ENCODE results near the gene APOL3. TPM values are rescaled to one million over a fixed set of nuclear protein-coding genes. Genes with fewer than 3 reads are reported as not detected.
"Not testable (repeated sequence)": the region's sequence is repeated elsewhere in the genome, so short reads cannot be mapped to it uniquely, and the experiment has no call there.

Gene APOL3, protein sequence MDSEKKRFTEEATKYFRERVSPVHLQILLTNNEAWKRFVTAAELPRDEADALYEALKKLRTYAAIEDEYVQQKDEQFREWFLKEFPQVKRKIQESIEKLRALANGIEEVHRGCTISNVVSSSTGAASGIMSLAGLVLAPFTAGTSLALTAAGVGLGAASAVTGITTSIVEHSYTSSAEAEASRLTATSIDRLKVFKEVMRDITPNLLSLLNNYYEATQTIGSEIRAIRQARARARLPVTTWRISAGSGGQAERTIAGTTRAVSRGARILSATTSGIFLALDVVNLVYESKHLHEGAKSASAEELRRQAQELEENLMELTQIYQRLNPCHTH
- 0.74 TPM for polyA plus RNA-seq (2013, experiment 1 of 2)
- 0.66 TPM for polyA plus RNA-seq (2013, experiment 2 of 2)

DNA sequence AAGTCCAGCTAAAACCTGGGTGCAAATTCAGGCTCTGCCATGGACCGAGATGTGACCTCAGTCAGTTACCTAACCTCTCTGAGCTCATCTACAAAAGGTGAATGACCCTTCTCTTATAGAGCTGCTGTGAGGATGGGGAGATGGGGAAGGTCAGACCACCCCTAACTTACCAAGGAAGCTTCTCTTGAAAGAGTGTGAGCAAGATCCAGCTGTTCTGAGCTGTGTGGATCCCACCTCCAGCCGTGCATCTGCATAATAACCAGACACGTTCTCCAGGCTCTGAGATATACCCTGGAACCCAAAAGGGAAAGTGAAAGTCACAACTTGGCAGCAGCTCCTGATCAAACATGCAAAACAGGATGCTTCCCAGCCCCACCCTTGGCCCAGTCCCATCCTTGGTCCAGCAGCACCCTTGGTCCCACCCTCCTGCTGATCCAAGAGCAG, at the start of gene APOL3:
TSS of gene APOL3 (minus strand) at position 257 of the 444 bp plus-strand sequence. CDS start 11,700 bp downstream, outside the sequence.
- Histone ChIP-seq H3K4me2 (ENCODE audit: low read length) (peak within 1 kb of the TSS; percentile 12), H4K8ac (ENCODE audit: low read depth, low read length) (no peak within 1 kb of the TSS), H3K27me3 (ENCODE audit: insufficient read depth, low read length, poor library complexity) (no peaks in the 10 kb centered on the region), H3K4me3 (ENCODE audit: low read length) (no peak within 1 kb of the TSS), H2BK120ac (ENCODE audit: low read depth, low read length) (peak within 1 kb of the TSS; percentile 30), H4K5ac (ENCODE audit: low read length) (peak within 1 kb of the TSS; percentile 75), H3K27ac (ENCODE audit: low read depth, low read length) (peak within 1 kb of the TSS; percentile 86), H2BK15ac (replicated peaks; ENCODE audit: low read depth) (no peak within 1 kb of the TSS), H2AK5ac (ENCODE audit: low read length) (peak within 1 kb of the TSS; percentile 94), H3K56ac (ENCODE audit: low read length) (peak within 1 kb of the TSS; percentile 87), H3K23ac (ENCODE audit: low read length) (no peak within 1 kb of the TSS), H2BK5ac (ENCODE audit: low read length) (peak within 1 kb of the TSS; percentile 99), H3K18ac (ENCODE audit: low read length) (peak within 1 kb of the TSS; percentile 28), H3K79me2 (ENCODE audit: control insufficient read depth, insufficient read depth, low read length) (no peaks in the 10 kb centered on the region), H3K4ac (ENCODE audit: low read depth, low read length) (peak within 1 kb of the TSS; percentile 92), H3K36me3 (ENCODE audit: control insufficient read depth, insufficient read depth, low read length) (no peaks in the 10 kb centered on the region), H3K4me1 (ENCODE audit: control insufficient read depth, low read depth, low read length) (peaks cover 23% of the 10 kb centered on the region), H3K9ac (ENCODE audit: low read length) (peak within 1 kb of the TSS; percentile 50), H3K79me1 (ENCODE audit: low read length) (no peaks in the 10 kb centered on the region)
- no peak for DNase-seq
- no CpG with 5 or more reads among the region's 3 CpGs for WGBS (ENCODE audit: extremely low coverage, insufficient coverage, low lambda C conversion rate)

DNA sequence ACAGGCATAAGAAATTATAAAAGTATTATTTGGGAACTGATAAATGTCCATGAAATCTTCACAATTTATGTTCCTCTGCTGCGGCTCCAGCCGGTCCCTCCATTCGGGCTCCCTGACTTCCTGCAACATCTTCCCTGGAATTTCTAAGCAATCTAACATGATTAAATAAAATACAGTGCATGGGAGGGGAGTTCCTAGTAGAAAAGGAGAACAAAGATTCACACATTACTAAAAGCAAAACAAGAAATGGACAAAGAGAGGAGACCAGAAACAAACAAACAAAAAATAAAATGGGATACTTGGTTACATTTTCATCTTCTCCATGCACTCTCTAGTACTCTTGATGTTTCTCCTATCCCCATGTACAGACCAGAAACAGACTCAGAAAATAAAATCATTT, 49.7 kb upstream of the APOL3 start:
- H3K4me3 ChIP-seq (ENCODE audit: low read length): no peak overlapping the region
- H3K4me1 ChIP-seq (ENCODE audit: control insufficient read depth, low read depth, low read length): no peaks in the 10 kb centered on the region
- H3K79me2 ChIP-seq (ENCODE audit: control insufficient read depth, insufficient read depth, low read length): no peaks in the 10 kb centered on the region
- H2BK120ac ChIP-seq (ENCODE audit: low read depth, low read length): no peak overlapping the region
- no peak overlapping the region for H2BK5ac ChIP-seq (ENCODE audit: low read length)
- no peaks in the 10 kb centered on the region for H3K36me3 ChIP-seq (ENCODE audit: control insufficient read depth, insufficient read depth, low read length)
- DNase-seq: no peak
- H2AK5ac ChIP-seq (ENCODE audit: low read length): no peak overlapping the region
- no peak overlapping the region for H3K9ac ChIP-seq (ENCODE audit: low read length)
- H3K79me1 ChIP-seq (ENCODE audit: low read length): no peaks in the 10 kb centered on the region
- no peak overlapping the region for H4K5ac ChIP-seq (ENCODE audit: low read length)
- WGBS (ENCODE audit: extremely low coverage, insufficient coverage, low lambda C conversion rate): no CpG with 5 or more reads among the region's 3 CpGs
- no peak overlapping the region for H4K8ac ChIP-seq (ENCODE audit: low read depth, low read length)
- H3K4me2 ChIP-seq (ENCODE audit: low read length): no peak overlapping the region
- H2BK15ac ChIP-seq (replicated peaks; ENCODE audit: low read depth): no peak overlapping the region
- no peaks in the 10 kb centered on the region for H3K27me3 ChIP-seq (ENCODE audit: insufficient read depth, low read length, poor library complexity)
- H3K23ac ChIP-seq (ENCODE audit: low read length): no peak overlapping the region
- no peak overlapping the region for H3K18ac ChIP-seq (ENCODE audit: low read length)
- no peak overlapping the region for H3K27ac ChIP-seq (ENCODE audit: low read depth, low read length)
- H3K56ac ChIP-seq (ENCODE audit: low read length): no peak overlapping the region
- H3K4ac ChIP-seq (ENCODE audit: low read depth, low read length): no peak overlapping the region

GRCh38 chr22:36209488-36209908, 48.9 kb upstream of the APOL3 start:
- H3K27ac ChIP-seq (ENCODE audit: low read depth, low read length); H3K4me3 ChIP-seq (ENCODE audit: low read length); H3K4me1 ChIP-seq (ENCODE audit: control insufficient read depth, low read depth, low read length); H2BK5ac ChIP-seq (ENCODE audit: low read length); H3K23ac ChIP-seq (ENCODE audit: low read length); H3K4me2 ChIP-seq (ENCODE audit: low read length); H2BK120ac ChIP-seq (ENCODE audit: low read depth, low read length); H3K27me3 ChIP-seq (ENCODE audit: insufficient read depth, low read length, poor library complexity); H3K56ac ChIP-seq (ENCODE audit: low read length); H3K36me3 ChIP-seq (ENCODE audit: control insufficient read depth, insufficient read depth, low read length); H3K18ac ChIP-seq (ENCODE audit: low read length); H2AK5ac ChIP-seq (ENCODE audit: low read length); H3K79me2 ChIP-seq (ENCODE audit: control insufficient read depth, insufficient read depth, low read length); H4K8ac ChIP-seq (ENCODE audit: low read depth, low read length); H3K4ac ChIP-seq (ENCODE audit: low read depth, low read length); H4K5ac ChIP-seq (ENCODE audit: low read length); H2BK15ac ChIP-seq (replicated peaks; ENCODE audit: low read depth); DNase-seq; H3K79me1 ChIP-seq (ENCODE audit: low read length); H3K9ac ChIP-seq (ENCODE audit: low read length): not testable (repeated sequence)
- WGBS (ENCODE audit: extremely low coverage, insufficient coverage, low lambda C conversion rate): no CpG with 5 or more reads among the region's 5 CpGs

- Histone ChIP-seq H3K79me1 (ENCODE audit: low read length) (no peaks in the 10 kb centered on the region), H2BK5ac (ENCODE audit: low read length) (no peak overlapping the region), H2BK15ac (replicated peaks; ENCODE audit: low read depth) (no peak overlapping the region), H3K4me1 (ENCODE audit: control insufficient read depth, low read depth, low read length) (no peaks in the 10 kb centered on the region), H3K23ac (ENCODE audit: low read length) (no peak overlapping the region), H3K4me3 (ENCODE audit: low read length) (peak overlapping the region; percentile 15), H3K79me2 (ENCODE audit: control insufficient read depth, insufficient read depth, low read length) (no peaks in the 10 kb centered on the region), H3K36me3 (ENCODE audit: control insufficient read depth, insufficient read depth, low read length) (no peaks in the 10 kb centered on the region), H3K27me3 (ENCODE audit: insufficient read depth, low read length, poor library complexity) (no peaks in the 10 kb centered on the region), H3K18ac (ENCODE audit: low read length) (no peak overlapping the region), H4K8ac (ENCODE audit: low read depth, low read length) (no peak overlapping the region), H3K4ac (ENCODE audit: low read depth, low read length) (no peak overlapping the region), H2BK120ac (ENCODE audit: low read depth, low read length) (no peak overlapping the region), H4K5ac (ENCODE audit: low read length) (no peak overlapping the region), H2AK5ac (ENCODE audit: low read length) (no peak overlapping the region), H3K9ac (ENCODE audit: low read length) (no peak overlapping the region), H3K4me2 (ENCODE audit: low read length) (no peak overlapping the region), H3K27ac (ENCODE audit: low read depth, low read length) (no peak overlapping the region), H3K56ac (ENCODE audit: low read length) (no peak overlapping the region)
- no CpG with 5 or more reads among the region's 1 CpG for WGBS (ENCODE audit: extremely low coverage, insufficient coverage, low lambda C conversion rate)
- DNase-seq: no peak
These were observed 48.4 kb upstream of the APOL3 start for GRCh38 chr22:36208914-36209313.

GRCh38 chr22:36208162-36208765, 47.7 kb upstream of the APOL3 start:
- Histone ChIP-seq H3K27me3 (ENCODE audit: insufficient read depth, low read length, poor library complexity) (no peaks in the 10 kb centered on the region), H3K79me2 (ENCODE audit: control insufficient read depth, insufficient read depth, low read length) (no peaks in the 10 kb centered on the region), H3K4me1 (ENCODE audit: control insufficient read depth, low read depth, low read length) (no peaks in the 10 kb centered on the region), H3K18ac (ENCODE audit: low read length) (no peak overlapping the region), H3K4me2 (ENCODE audit: low read length) (no peak overlapping the region), H2BK15ac (replicated peaks; ENCODE audit: low read depth) (no peak overlapping the region), H3K27ac (ENCODE audit: low read depth, low read length) (no peak overlapping the region), H2BK120ac (ENCODE audit: low read depth, low read length) (no peak overlapping the region), H3K4me3 (ENCODE audit: low read length) (no peak overlapping the region), H3K23ac (ENCODE audit: low read length) (no peak overlapping the region), H3K36me3 (ENCODE audit: control insufficient read depth, insufficient read depth, low read length) (no peaks in the 10 kb centered on the region), H3K56ac (ENCODE audit: low read length) (no peak overlapping the region), H4K8ac (ENCODE audit: low read depth, low read length) (no peak overlapping the region), H3K4ac (ENCODE audit: low read depth, low read length) (no peak overlapping the region), H4K5ac (ENCODE audit: low read length) (no peak overlapping the region), H3K79me1 (ENCODE audit: low read length) (no peaks in the 10 kb centered on the region), H3K9ac (ENCODE audit: low read length) (no peak overlapping the region), H2AK5ac (ENCODE audit: low read length) (no peak overlapping the region), H2BK5ac (ENCODE audit: low read length) (no peak overlapping the region)
- no peak for DNase-seq
- no CpG with 5 or more reads among the region's 1 CpG for WGBS (ENCODE audit: extremely low coverage, insufficient coverage, low lambda C conversion rate)
